DND-41 (cell line): Measurements from ENCODE around the gene PPP1R14C.

ENCODE experiments used
- ATAC-seq: fragments of 200-7000 bp; cut with Tn5 transposase; 3 replicates; pipeline ENCODE4 v1.9.1; 2021; ENCODE audit warnings: low read depth; ENCODE audit not compliant: insufficient read depth
- DNase-seq: peaks from one replicate; pipeline ENCODE4 v3.0.0-alpha.2; 2020
- H2AFZ ChIP-seq: 2 replicates; pipeline ENCODE4 v1.6.0; 2012; ENCODE audit warnings: low read depth, low read length
- H3K27ac ChIP-seq: 2 replicates; pipeline ENCODE4 v1.5.1; 2012; ENCODE audit warnings: low read length, inconsistent platforms
- H3K27me3 ChIP-seq: fragments of 200-600 bp; sonication (generic); 2 replicates; pipeline ENCODE4 v1.6.0; 2012; ENCODE audit warnings: low read length, mild to moderate bottlenecking, inconsistent platforms; ENCODE audit not compliant: insufficient read depth, poor library complexity
- H3K36me3 ChIP-seq: 2 replicates; pipeline ENCODE4 v1.5.1; 2012; ENCODE audit warnings: low read length, inconsistent platforms; ENCODE audit not compliant: insufficient read depth
- H3K4me1 ChIP-seq: 2 replicates; pipeline ENCODE4 v1.5.1; 2012; ENCODE audit warnings: mild to moderate bottlenecking, low read length; ENCODE audit not compliant: insufficient read depth
- H3K4me2 ChIP-seq: 2 replicates; pipeline ENCODE4 v1.6.0; 2012; ENCODE audit warnings: mild to moderate bottlenecking, moderate library complexity, low read length, inconsistent platforms; ENCODE audit not compliant: insufficient read depth
- H3K4me3 ChIP-seq, 2 experiments: fragments of 200-600 bp in 1 of 2; shearing (Covaris generic) in 1 of 2; 2 replicates each; pipeline ENCODE4 v1.5.1; 2012 to 2016; ENCODE audit warnings: inconsistent platforms in 2 of 2, low read length in 2 of 2, mild to moderate bottlenecking in 2 of 2, low read depth in 1 of 2, moderate library complexity in 1 of 2
- H3K79me2 ChIP-seq: 2 replicates; pipeline ENCODE4 v1.6.0; 2012; ENCODE audit warnings: low read length, inconsistent platforms; ENCODE audit not compliant: insufficient read depth
- H3K9ac ChIP-seq: 2 replicates; pipeline ENCODE4 v1.6.0; 2012; ENCODE audit warnings: low read depth, mild to moderate bottlenecking, inconsistent platforms, low read length, moderate library complexity
- H3K9me3 ChIP-seq: 2 replicates; pipeline ENCODE4 v1.5.1; 2012; ENCODE audit warnings: low read length, moderate library complexity, mild to moderate bottlenecking, inconsistent platforms; ENCODE audit not compliant: insufficient read depth, severe bottlenecking
- H4K20me1 ChIP-seq: 2 replicates; pipeline ENCODE4 v1.6.0; 2012; ENCODE audit warnings: low read length; ENCODE audit not compliant: insufficient read depth
- CTCF ChIP-seq: IDR thresholded peaks from 2 replicates; pipeline ENCODE4 v1.5.1; 2012; ENCODE audit warnings: borderline replicate concordance, low read length, moderate library complexity, mild to moderate bottlenecking; ENCODE audit not compliant: poor library complexity, severe bottlenecking; ENCODE audit errors: extremely low read depth
- EZH2 ChIP-seq: IDR thresholded peaks from 3 replicates; pipeline ENCODE4 v1.6.1; 2012; ENCODE audit warnings: borderline replicate concordance, low read depth, mild to moderate bottlenecking, moderate library complexity, low read length, inconsistent platforms; ENCODE audit not compliant: severe bottlenecking

PPP1R14C gene

DNA sequence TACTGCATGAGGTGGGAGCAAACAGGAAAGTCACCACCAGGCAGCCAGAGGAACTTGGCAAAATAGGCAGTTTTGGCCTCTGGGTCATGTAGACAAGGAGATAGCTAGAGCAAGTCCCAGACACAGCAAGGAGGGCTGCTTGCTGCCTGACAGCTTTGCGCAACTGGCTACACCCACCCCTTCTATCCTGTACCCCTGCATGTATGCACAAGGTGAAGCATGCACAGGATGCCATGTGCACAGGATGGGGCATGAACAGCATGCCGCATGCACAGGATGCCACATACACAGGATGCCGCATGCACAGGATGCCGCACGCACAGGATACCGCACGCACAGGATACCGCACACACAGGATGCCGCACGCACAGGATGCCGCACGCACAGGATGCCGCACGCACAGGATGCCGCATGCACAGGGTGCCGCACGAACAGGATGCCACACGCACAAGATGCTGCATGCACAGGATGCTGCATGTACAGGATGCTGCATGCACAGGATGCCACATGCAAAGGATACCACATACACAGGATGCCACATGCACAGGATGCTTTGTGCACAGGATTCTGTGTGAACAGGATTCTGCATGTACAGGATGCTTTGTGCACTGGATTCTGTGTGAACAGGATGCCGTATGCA is 121.0 kb downstream of the PPP1R14C start:
- Histone ChIP-seq H3K36me3 (no peaks in the 10 kb centered on the region), H4K20me1 (0 out of 2 replicates have a peak, but pooled peaks cover 2% of the 10 kb centered on the region), H3K4me1 (no peaks in the 10 kb centered on the region), H3K4me3 (no peak overlapping the region), H3K9me3 (no peaks in the 10 kb centered on the region), H3K9ac (no peak overlapping the region), H3K27ac (no peak overlapping the region), H3K27me3 (no peaks in the 10 kb centered on the region), H2AFZ (no peak overlapping the region), H3K4me2 (no peak overlapping the region), H3K79me2 (no peaks in the 10 kb centered on the region)
- DNase-seq (peak; percentile 10), ATAC-seq (no peak)
- TF ChIP-seq EZH2: no peak
- no peak for TF ChIP-seq CTCF

DNA sequence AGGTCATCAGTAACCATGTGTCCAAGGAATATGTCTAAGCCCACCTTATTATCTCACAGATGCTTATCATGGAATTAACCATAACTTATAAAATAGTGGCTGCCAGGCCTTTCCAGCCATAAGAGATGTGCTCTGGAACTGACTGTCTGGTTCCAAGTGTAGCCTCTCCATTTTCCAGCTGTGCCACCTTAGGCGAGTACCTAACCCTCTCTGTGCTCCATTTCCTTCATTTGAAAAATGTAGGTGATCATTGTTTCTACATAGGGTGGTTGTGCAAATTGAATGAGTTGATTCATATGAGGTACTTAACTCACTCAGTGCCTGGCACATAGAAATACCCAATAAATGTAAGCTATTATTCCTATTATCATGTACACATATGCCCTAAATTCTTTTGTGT is 123.5 kb downstream of the PPP1R14C start:
- TF ChIP-seq EZH2: no peak
- no peak for TF ChIP-seq CTCF
- 0 out of 2 replicates have a peak, but pooled peaks cover 2% of the 10 kb centered on the region for H4K20me1 ChIP-seq
- ATAC-seq: no peak

DNA sequence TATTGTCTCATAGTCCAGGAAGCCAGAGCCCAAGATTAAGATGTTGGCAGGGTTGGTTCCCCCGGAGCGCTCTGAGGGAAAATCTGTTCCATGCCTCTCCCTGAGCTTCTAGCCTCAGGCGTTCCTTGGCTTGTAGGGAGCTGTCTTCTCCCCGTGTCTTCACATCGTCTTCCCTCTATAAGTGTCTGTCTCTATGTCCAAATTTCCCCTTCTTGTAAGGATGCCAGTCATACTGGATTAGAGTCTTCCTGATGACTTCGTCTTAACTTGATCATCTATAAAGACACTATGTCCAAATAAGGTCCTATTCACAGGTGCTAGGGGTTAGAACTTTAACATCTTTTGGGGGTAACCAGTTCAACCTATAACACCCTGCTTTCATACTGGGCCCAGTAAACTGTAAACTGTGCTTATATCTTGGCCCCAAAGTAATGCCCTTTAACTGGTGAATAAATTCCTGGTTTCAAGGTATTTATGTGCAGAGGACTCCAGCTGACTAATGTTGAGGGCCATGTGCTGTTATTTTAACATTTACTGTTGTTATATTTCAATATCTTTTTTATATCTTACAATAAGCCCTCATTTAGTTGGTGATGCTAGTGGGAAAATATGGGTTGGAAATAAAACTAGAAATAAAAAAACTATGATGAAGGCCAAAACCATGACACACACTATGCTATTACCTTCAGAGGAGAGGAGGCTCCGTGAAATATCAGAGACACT is 124.3 kb downstream of the PPP1R14C start:
- no peak overlapping the region for H2AFZ ChIP-seq
- 0 out of 2 replicates have a peak, but pooled peaks cover 2% of the 10 kb centered on the region for H4K20me1 ChIP-seq
- no peak for ATAC-seq
- H3K4me2 ChIP-seq: no peak overlapping the region
- no peak overlapping the region for H3K27ac ChIP-seq
- no peak for DNase-seq
- H3K36me3 ChIP-seq: no peaks in the 10 kb centered on the region
- H3K79me2 ChIP-seq: no peaks in the 10 kb centered on the region
- H3K27me3 ChIP-seq: no peaks in the 10 kb centered on the region
- H3K9ac ChIP-seq: no peak overlapping the region
- no peak overlapping the region for H3K4me3 ChIP-seq
- no peaks in the 10 kb centered on the region for H3K4me1 ChIP-seq
- TF ChIP-seq EZH2: no peak
- TF ChIP-seq CTCF: no peak
- no peaks in the 10 kb centered on the region for H3K9me3 ChIP-seq

More for the DNA sequence above, 123.5 kb downstream of the PPP1R14C start:
- Histone ChIP-seq H3K9ac (no peak overlapping the region), H3K27me3 (no peaks in the 10 kb centered on the region), H3K36me3 (no peaks in the 10 kb centered on the region), H3K4me1 (no peaks in the 10 kb centered on the region), H3K4me2 (no peak overlapping the region), H3K4me3 (no peak overlapping the region), H3K27ac (no peak overlapping the region), H2AFZ (no peak overlapping the region), H3K79me2 (no peaks in the 10 kb centered on the region), H3K9me3 (no peaks in the 10 kb centered on the region)
- DNase-seq: no peak
